ENCODE results near the gene PCDHA12.
"Not testable (repeated sequence)": the region's sequence is repeated elsewhere in the genome, so short reads cannot be mapped to it uniquely, and the experiment has no call there.

DNA sequence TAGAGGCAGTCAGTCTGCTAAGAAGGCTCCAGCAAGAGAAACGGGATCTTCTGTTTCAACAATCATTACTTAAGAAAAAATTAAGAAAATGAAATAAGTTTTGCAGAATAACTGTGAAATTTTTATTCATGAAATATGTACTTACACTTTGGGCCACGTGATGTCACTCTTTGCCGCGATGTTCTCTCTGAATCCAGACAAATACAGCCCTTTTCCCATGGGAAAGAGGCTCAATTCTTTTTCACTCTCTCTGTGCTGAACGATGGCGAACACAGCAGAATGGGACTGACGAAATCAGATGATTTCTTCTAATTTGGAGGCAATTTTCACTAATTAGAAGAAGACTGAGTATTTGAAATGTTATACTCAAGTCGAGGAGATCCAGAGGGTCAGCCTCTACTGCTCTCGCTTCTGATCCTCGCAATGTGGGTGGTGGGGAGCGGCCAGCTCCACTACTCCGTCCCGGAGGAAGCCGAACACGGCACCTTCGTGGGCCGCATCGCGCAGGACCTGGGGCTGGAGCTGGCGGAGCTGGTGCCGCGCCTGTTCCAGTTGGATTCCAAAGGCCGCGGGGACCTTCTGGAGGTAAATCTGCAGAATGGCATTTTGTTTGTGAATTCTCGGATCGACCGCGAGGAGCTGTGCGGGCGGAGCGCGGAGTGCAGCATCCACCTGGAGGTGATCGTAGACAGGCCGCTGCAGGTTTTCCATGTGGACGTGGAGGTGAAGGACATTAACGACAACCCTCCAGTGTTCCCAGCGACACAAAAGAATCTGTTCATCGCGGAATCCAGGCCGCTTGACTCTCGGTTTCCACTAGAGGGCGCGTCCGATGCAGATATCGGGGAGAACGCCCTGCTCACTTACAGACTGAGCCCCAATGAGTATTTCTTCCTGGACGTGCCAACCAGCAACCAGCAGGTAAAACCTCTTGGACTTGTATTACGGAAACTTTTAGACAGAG, 26.7 kb upstream of the PCDHA12 start, which contains the start of gene PCDHA9:
- not testable (repeated sequence) for TF ChIP-seq CTCF, POLR2A (IDR thresholded peaks at IDR 0.05)
